ENCODE measurements around the gene MUC6. TPM values are rescaled to one million over a fixed set of nuclear protein-coding genes. Genes with fewer than 3 reads are reported as not detected.

The MUC6 gene
- total RNA-seq, 1 experiment from 2014 or later = 0.49 TPM

DNA sequence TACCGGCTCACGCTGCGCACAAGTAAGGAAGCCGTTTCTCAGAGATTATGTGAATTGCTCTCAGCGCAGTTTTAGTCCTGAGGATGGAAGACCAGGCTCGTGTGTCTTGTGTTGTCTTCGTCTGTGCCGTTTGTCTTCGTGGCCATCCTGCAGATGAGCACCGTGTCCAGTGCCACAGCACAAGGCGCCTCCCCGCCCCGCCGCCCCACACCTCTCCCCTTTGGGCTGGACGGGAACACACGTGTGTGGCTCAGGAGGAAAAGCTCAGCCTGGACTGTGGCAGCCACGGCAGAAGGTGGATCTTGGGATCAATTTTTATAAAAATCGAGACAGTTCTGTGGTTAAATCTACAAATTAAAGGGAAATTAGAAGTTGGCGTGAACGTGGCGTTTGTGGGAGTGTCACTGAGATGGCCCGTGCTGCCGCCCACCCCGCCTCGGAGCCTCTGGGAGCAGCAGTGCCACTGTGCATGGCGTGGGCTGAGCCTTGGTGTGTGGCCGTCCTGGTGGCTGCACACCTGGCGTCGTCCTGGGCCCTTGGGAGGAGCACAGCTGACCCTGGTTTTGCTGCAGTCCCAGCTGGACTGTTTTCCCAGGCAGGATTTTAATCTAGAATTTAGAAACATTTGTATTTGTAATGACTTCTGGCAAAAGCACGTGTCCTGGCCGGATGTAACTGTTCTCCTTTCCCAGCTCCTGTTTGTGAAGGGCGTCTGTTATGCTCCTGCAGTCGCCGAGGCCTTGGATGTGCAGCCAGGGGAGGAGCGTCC is 25.8 kb downstream of the MUC6 start:
- H3K27ac ChIP-seq (ENCODE audit: low read length) = no peak overlapping the region
- DNase-seq (ENCODE audit: low read depth, low spot score) (no peak), ATAC-seq (no peak)
- H3K27me3 ChIP-seq (ENCODE audit: control insufficient read depth, insufficient read depth, low read length) = no peaks in the 10 kb centered on the region
- no peak for TF ChIP-seq REST (IDR thresholded peaks at IDR 0.05; ENCODE audit: insufficient read depth in 1 of 2, low read depth in 2 of 2, low read length in 1 of 2)
- TF ChIP-seq POLR2AphosphoS5 (IDR thresholded peaks at IDR 0.05; ENCODE audit: low read depth, low read length) = no peak
- TF ChIP-seq SIN3A (IDR thresholded peaks at IDR 0.05; ENCODE audit: borderline replicate concordance, insufficient read depth, low read depth, low read length) = no peak
- TF ChIP-seq CTCF (IDR thresholded peaks at IDR 0.05) = no peak
- no peak for TF ChIP-seq TCF7L2 (IDR thresholded peaks at IDR 0.05; ENCODE audit: low read depth, low read length)
- H3K4me3 ChIP-seq (ENCODE audit: low read depth in 2 of 2, low read length in 2 of 2) = no peak overlapping the region
- intact Hi-C loops (cut with micrococcal nuclease; ENCODE audit: unreplicated experiment) (no loop called here), in situ Hi-C loops (cut with HindIII; ENCODE audit: low pct_unique_long_range_greater_than_20kb, low sequenced_read_pairs) (no loop called here)
- CTCF ChIA-PET = no interaction called here
- no peaks in the 10 kb centered on the region for H3K4me1 ChIP-seq (ENCODE audit: control insufficient read depth, insufficient read depth, low read length)
- no TSS peak for BruUV-seq (replicated peaks)
- peaks cover 6% of the 10 kb centered on the region; the same call in 1 of the 2 replicates for H3K36me3 ChIP-seq (ENCODE audit: control insufficient read depth, insufficient read depth, low read length)
- H3K9me3 ChIP-seq (ENCODE audit: control insufficient read depth, insufficient read depth, low read depth, low read length) = no peaks in the 10 kb centered on the region
- POLR2A ChIA-PET = no interaction called here

- no peaks in the 10 kb centered on the region for H3K4me1 ChIP-seq (ENCODE audit: control insufficient read depth, insufficient read depth, low read length)
- peaks cover 6% of the 10 kb centered on the region; the same call in 1 of the 2 replicates for H3K36me3 ChIP-seq (ENCODE audit: control insufficient read depth, insufficient read depth, low read length)
- no peak overlapping the region for H3K4me3 ChIP-seq (ENCODE audit: low read depth in 2 of 2, low read length in 2 of 2)
- H3K27me3 ChIP-seq (ENCODE audit: control insufficient read depth, insufficient read depth, low read length) = no peaks in the 10 kb centered on the region
- H3K27ac ChIP-seq (ENCODE audit: low read length) = no peak overlapping the region
- DNase-seq (ENCODE audit: low read depth, low spot score) (no peak), ATAC-seq (no peak)
- BruUV-seq (replicated peaks) = no TSS peak
- ChIA-PET CTCF (no interaction called here), POLR2A (no interaction called here)
- TF ChIP-seq CTCF (IDR thresholded peaks at IDR 0.05) = no peak
- TF ChIP-seq POLR2AphosphoS5 (IDR thresholded peaks at IDR 0.05; ENCODE audit: low read depth, low read length) = no peak
- no peak for TF ChIP-seq TCF7L2 (IDR thresholded peaks at IDR 0.05; ENCODE audit: low read depth, low read length)
- TF ChIP-seq SIN3A (IDR thresholded peaks at IDR 0.05; ENCODE audit: borderline replicate concordance, insufficient read depth, low read depth, low read length) = no peak
- no peak for TF ChIP-seq REST (IDR thresholded peaks at IDR 0.05; ENCODE audit: insufficient read depth in 1 of 2, low read depth in 2 of 2, low read length in 1 of 2)
- intact Hi-C loops (cut with micrococcal nuclease; ENCODE audit: unreplicated experiment) = no loop called here
- H3K9me3 ChIP-seq (ENCODE audit: control insufficient read depth, insufficient read depth, low read depth, low read length) = no peaks in the 10 kb centered on the region
- in situ Hi-C loops (cut with HindIII; ENCODE audit: low pct_unique_long_range_greater_than_20kb, low sequenced_read_pairs) = no loop called here
Measured at GRCh38 chr11:1009991-1010390, 26.5 kb downstream of the MUC6 start.
